Stimulated activated memory B cell treated with anti-CD40 and anti-IgM and Interleukin-4, amounts not matched to agents 10 μg/mL and 1 μg/mL and 100 μg/mL, for 72 hours (primary cell): Measurements from ENCODE around the gene HAX1.
A peak's percentile ranks its signal among the peaks of the same experiment; 100 is the strongest.
"Not testable (repeated sequence)": the region's sequence is repeated elsewhere in the genome, so short reads cannot be mapped to it uniquely, and the experiment has no call there.

Experiments
- ATAC-seq: fragments of 150-1000 bp; cut with Tn5 transposase; 2 replicates; pipeline ENCODE4 v1.10.0; 2021
- H3K27ac Mint-ChIP-seq: one replicate; pipeline ENCODE4 v1.8.0; 2022; ENCODE audit warnings: mild to moderate bottlenecking, mixed read lengths
- H3K27me3 Mint-ChIP-seq: one replicate; pipeline ENCODE4 v1.8.0; 2022; ENCODE audit warnings: mixed read lengths
- H3K36me3 Mint-ChIP-seq: one replicate; pipeline ENCODE4 v1.8.0; 2022; ENCODE audit warnings: mixed read lengths
- H3K4me1 Mint-ChIP-seq: one replicate; pipeline ENCODE4 v1.8.0; 2022; ENCODE audit warnings: mixed read lengths
- H3K4me3 Mint-ChIP-seq: one replicate; pipeline ENCODE4 v1.8.0; 2022; ENCODE audit warnings: mild to moderate bottlenecking, moderate library complexity, mixed read lengths
- H3K9me3 Mint-ChIP-seq: one replicate; pipeline ENCODE4 v1.8.0; 2022; ENCODE audit warnings: mixed read lengths

Gene HAX1

DNA sequence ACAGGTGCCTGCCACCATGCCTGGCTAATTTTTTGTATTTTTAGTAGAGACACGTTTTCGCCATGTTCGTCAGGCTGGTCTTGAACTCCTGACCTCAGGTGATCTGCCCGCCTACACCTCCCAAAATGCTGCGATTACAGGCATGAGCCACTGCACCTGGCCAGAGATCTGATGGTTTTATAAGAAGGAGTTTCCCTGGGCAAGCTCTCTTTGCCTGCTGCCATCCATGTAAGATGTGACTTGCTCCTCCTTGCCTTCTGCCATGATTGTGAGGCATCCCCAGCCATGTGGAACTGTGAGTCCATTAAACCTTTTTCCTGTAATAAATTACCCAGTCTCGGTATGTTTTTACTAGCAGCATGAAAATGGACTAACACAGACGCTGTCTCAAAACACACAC is 36.7 kb downstream of the HAX1 start:
- H3K9me3 Mint-ChIP-seq, H3K4me3 Mint-ChIP-seq, H3K4me1 Mint-ChIP-seq, H3K36me3 Mint-ChIP-seq, H3K27ac Mint-ChIP-seq, ATAC-seq: not testable (repeated sequence)
- peaks cover 14% of the 10 kb centered on the region for H3K27me3 Mint-ChIP-seq

DNA sequence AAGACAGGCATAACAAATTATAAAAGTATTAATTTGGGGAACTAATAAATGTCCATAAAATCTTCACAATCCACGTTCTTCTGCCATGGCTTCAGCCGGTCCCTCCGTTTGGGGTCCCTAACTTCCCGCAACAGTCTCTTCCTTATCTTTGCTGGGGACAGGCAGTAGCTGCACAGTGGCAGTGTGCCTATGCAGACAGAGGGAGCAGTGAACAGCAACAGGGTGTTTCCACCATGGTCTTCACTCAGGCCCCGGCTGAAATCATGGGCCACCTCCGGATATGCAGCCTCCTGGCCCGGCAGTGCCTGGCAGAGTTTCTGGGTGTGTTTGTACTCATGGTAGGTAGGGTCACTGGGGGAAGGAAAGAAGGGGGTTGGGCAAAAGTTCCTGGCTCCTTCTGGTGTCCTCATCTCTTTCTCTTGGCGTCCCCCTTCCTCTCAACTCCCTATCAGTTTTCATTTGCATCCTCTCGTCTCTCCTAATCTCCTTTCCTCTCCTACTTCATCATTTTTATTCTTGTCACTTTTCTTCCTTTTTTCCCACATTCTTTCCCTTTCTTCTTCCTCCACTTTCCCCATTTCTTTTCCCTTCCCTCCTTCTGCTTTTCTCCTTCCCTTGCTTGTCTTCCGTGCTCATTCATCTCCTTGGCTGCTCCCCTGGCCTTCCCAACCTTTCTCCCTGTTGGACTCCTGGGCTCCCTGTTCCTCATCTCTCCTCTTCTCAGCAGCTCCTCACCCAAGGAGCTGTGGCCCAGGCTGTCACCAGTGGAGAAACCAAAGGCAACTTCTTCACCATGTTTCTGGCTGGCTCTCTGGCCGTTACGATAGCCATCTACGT is 40.0 kb downstream of the HAX1 start:
- not testable (repeated sequence) for ATAC-seq, H3K4me3 Mint-ChIP-seq, H3K4me1 Mint-ChIP-seq, H3K36me3 Mint-ChIP-seq, H3K27ac Mint-ChIP-seq, H3K9me3 Mint-ChIP-seq
- H3K27me3 Mint-ChIP-seq: peaks cover 14% of the 10 kb centered on the region

DNA sequence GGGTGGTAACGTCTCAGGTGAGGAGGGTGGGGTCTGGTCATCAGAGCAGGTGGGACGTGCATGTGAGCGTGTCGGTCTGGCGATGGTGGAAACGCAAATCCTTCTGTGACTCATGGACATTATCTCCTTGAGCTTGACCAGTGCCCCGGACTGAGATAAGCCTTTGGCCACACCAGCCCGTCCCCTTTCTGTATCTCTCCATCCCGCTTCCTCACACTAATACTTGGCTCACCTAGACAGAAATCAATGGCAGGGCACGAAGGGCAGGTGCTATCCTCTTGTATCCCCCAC is 40.6 kb downstream of the HAX1 start:
- no peak overlapping the region for H3K4me3 Mint-ChIP-seq
- H3K27ac Mint-ChIP-seq: no peak overlapping the region

DNA sequence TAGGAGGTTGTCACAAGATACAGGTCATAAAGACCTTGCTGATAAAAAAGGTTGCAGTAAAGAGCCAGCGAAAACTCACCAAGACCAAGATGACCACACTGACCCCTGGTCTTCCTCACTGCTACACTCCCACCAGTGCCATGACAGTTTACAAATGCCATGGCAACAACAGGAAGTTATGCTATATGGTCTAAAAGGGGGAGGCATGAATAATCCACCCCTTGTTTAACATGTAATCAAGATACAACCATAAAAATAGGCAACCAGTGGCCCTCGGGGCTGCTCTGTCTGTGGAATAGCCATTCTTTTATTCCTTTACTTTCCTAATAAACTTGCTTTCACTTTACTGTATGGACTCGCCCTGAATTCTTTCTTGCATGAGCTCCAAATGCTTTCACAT is 41.8 kb downstream of the HAX1 start:
- not testable (repeated sequence) for ATAC-seq, H3K27ac Mint-ChIP-seq, H3K36me3 Mint-ChIP-seq, H3K9me3 Mint-ChIP-seq, H3K4me1 Mint-ChIP-seq, H3K4me3 Mint-ChIP-seq
- peaks cover 14% of the 10 kb centered on the region for H3K27me3 Mint-ChIP-seq

More for the DNA sequence above, 40.6 kb downstream of the HAX1 start:
- Mint-ChIP-seq H3K36me3 (no peaks in the 10 kb centered on the region), H3K27me3 (peaks cover 14% of the 10 kb centered on the region), H3K9me3 (peaks cover 4% of the 10 kb centered on the region), H3K4me1 (no peaks in the 10 kb centered on the region)
- ATAC-seq: no peak

DNA sequence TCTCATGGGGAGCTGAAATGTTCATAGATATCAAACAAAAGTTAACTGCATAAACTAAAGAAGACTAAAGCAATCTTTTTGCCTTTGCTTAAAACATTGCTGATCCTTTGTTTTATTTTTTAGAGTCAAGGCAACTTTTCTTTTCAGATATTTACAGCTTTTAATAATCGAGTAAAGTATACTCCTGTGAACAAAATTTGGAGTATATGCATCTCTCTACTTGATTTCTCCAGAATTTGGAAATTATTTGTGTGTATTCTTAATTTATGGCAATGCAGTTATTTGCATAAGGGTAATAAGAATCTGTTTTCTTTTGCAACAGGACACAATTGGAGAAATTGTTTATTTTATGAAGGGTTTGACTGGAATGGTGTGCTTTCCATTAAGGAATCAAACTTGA is 44.3 kb downstream of the HAX1 start:
- Mint-ChIP-seq H3K4me1 (no peaks in the 10 kb centered on the region), H3K4me3 (no peak overlapping the region), H3K27ac (no peak overlapping the region), H3K9me3 (peaks cover 4% of the 10 kb centered on the region), H3K36me3 (no peaks in the 10 kb centered on the region), H3K27me3 (peaks cover 23% of the 10 kb centered on the region)
- no peak for ATAC-seq

DNA sequence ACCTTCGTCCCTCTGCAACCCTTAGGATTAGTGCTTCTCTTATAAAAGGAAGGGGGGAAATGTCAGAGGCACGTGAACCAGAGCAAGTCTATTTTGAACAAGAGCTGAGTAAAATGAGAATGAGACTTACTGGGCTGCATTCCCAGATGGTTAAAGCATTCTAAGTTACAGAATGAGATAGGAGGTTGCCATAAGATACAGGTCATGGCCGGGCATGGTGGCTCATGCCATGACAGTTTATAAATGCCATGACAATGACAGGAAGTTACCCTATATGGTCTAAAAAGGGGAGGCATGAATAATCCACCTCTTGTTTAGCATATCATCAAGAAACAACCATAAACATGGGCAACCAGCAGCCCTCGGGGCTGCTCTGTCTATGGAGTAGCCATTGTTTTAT is 46.0 kb downstream of the HAX1 start:
- Mint-ChIP-seq H3K27ac (no peak overlapping the region), H3K36me3 (no peaks in the 10 kb centered on the region), H3K27me3 (peaks cover 23% of the 10 kb centered on the region), H3K9me3 (peaks cover 4% of the 10 kb centered on the region), H3K4me3 (no peak overlapping the region), H3K4me1 (no peaks in the 10 kb centered on the region)
- no peak for ATAC-seq

DNA sequence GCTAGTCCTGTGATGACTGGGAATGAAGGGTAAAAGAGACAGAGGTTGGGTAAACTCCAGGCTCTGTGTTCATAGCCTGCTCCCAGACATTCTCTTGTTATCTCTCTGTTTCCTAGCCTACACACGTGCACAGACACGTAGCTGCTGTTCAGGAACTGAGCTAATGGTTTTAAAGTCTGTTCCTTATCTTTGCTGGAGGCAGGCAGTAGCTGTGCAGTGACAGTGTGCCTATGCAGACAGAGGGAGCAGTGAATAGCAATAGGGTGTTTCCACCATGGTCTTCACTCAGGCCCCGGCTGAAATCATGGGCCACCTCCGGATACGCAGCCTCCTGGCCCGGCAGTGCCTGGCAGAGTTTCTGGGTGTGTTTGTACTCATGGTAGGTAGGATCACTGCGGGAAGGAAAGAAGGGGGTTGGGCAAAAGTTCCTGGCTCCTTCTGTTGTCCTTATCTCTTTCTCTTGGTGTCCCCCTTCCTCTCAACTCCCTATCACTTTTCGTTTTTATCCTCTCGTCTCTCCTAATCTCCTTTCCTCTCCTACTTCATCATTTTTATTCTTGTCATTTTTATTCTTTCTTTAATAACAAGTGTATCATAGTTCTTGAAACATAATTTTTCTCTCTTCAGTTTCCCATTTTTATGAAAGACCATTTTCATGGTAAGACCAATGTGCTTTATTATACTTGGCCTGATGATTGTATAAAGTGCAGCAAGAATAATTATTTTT is 48.6 kb downstream of the HAX1 start, which contains the start of gene AQP10:
TSS of gene AQP10 (plus strand) at position 212 of the 727 bp plus-strand sequence. CDS start at position 275, 63 bp downstream.
- Mint-ChIP-seq H3K9me3 (peaks cover 4% of the 10 kb centered on the region), H3K27ac (no peak within 1 kb of the TSS), H3K4me1 (peaks cover 12% of the 10 kb centered on the region), H3K27me3 (peaks cover 23% of the 10 kb centered on the region), H3K4me3 (no peak within 1 kb of the TSS), H3K36me3 (no peaks in the 10 kb centered on the region)
- ATAC-seq: no peak

DNA sequence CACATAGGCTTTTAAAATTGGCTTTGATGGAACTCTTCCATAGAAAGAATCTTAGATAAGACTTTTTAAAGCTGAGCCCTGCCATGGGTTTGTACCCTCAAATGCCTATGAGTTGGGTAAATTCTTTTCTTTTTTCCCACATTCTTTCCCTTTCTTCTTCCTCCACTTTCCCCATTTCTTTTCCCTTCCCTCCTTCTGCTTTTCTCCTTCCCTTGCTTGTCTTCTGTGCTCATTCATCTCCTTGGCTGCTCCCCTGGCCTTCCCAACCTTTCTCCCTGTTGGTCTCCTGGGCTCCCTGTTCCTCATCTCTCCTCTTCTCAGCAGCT is 49.1 kb downstream of the HAX1 start:
- H3K36me3 Mint-ChIP-seq, H3K4me3 Mint-ChIP-seq, H3K27ac Mint-ChIP-seq, ATAC-seq, H3K9me3 Mint-ChIP-seq: not testable (repeated sequence)
- H3K4me1 Mint-ChIP-seq: peaks cover 17% of the 10 kb centered on the region
- peaks cover 23% of the 10 kb centered on the region for H3K27me3 Mint-ChIP-seq

DNA sequence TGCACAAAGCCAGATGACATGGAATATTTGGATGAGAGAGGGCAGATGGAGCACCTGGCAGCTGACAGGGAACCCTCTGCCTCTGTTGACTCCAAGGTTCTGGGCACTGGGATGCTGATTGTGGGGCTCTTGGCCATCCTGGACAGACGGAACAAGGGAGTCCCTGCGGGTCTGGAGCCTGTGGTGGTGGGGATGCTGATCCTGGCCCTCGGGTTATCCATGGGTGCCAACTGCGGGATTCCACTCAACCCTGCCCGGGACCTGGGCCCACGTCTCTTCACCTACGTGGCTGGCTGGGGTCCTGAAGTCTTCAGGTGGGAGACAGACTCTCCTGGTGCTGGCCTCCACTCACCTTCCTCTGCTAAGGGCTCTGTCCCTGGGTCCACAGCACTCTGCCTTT is 51.1 kb downstream of the HAX1 start:
- H3K9me3 Mint-ChIP-seq: no peaks in the 10 kb centered on the region
- ATAC-seq: no peak
- no peaks in the 10 kb centered on the region for H3K36me3 Mint-ChIP-seq
- peaks cover 23% of the 10 kb centered on the region for H3K27me3 Mint-ChIP-seq
- H3K27ac Mint-ChIP-seq: no peak overlapping the region
- H3K4me1 Mint-ChIP-seq: peaks cover 35% of the 10 kb centered on the region
- H3K4me3 Mint-ChIP-seq: no peak overlapping the region

DNA sequence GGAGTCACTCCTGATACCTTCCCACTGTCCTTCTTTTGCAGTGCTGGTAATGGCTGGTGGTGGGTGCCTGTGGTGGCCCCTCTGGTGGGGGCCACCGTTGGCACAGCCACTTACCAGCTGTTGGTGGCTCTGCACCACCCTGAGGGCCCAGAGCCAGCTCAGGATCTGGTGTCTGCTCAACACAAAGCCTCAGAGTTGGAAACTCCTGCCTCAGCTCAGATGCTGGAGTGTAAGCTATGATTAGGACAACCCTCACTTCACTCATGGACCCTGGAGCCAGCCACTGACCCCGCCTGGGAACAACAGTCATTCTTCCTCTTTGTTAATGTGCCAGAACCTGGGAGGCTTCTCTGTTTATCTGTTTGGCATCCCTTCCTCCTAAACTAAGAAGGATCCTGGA is 51.8 kb downstream of the HAX1 start:
- no peak for ATAC-seq
- peak overlapping the region; percentile 72 for H3K27ac Mint-ChIP-seq
- no peaks in the 10 kb centered on the region for H3K9me3 Mint-ChIP-seq
- peak overlapping the region; percentile 97 for H3K4me3 Mint-ChIP-seq
- H3K4me1 Mint-ChIP-seq: peaks cover 39% of the 10 kb centered on the region
- no peaks in the 10 kb centered on the region for H3K36me3 Mint-ChIP-seq
- peaks cover 23% of the 10 kb centered on the region for H3K27me3 Mint-ChIP-seq

DNA sequence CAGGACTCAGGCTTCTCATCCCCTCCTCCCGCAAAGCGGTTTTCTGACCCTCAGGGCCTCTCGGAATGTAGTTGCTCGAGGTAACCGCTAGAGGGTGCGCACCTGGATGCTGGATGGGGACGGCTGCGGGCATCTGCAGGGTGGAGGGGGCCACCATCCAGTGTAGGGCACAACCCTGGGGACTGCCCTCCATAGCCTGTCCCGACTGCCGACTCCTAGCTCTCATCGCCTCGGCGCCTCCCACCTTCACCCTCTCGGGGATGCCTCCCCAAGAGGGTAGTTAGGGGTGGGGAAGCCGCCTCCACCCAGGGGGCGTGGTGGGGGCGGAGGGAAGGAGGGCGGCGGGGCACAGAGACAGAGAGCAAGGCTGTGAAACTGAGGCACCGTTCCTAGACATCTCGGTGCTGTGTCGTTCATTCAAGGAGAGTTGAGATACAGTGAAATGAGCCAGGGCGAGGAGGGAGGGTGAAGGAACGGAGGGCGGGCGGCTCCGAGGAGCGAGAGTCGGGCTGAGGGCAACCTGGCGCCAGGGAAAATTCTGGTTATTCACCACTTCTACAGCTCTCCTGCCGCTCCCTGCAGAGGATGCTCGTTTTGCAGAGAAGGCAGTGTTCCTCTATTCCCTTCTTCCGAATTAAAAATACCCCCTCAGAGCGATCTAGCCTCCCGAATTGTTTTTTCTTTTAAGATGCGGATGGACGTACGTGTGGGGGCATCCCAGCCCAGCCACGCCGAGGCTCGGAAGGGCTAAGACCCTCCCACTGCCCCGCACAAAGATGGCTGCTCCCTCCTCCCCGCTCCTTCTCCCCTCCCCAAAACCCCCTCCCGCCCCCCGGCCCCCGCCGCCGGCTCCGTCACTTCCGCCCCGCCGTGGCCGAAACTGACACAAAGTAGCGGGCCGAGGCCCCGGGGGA is 52.5 kb downstream of the HAX1 start, which contains the start of gene ATP8B2:
TSS of gene ATP8B2 (plus strand) at position 857 of the 914 bp plus-strand sequence. CDS start 2,617 bp downstream, outside the sequence.
- no peaks in the 10 kb centered on the region for H3K9me3 Mint-ChIP-seq
- peaks cover 46% of the 10 kb centered on the region for H3K4me1 Mint-ChIP-seq
- peak within 1 kb of the TSS; percentile 72 for H3K27ac Mint-ChIP-seq
- peaks cover 23% of the 10 kb centered on the region for H3K27me3 Mint-ChIP-seq
- H3K36me3 Mint-ChIP-seq: no peaks in the 10 kb centered on the region
- peak within 1 kb of the TSS; percentile 97 for H3K4me3 Mint-ChIP-seq
- ATAC-seq: peak; percentile 79
